ENCODE data around the gene IL1RAP. TPM values are rescaled to one million over a fixed set of nuclear protein-coding genes. Genes with fewer than 3 reads are reported as not detected.

Gene IL1RAP
- total and polyA plus RNA-seq, 2 experiments from 2014 or later: 14.6 to 46.5 TPM

GRCh38 chr3:190581041-190581541 lies 67.2 kb downstream of the IL1RAP start:
- Histone ChIP-seq H2AFZ (no peak overlapping the region), H3K9me3 (ENCODE audit: low read depth) (no peaks in the 10 kb centered on the region), H3K36me3 (replicated peaks; ENCODE audit: insufficient read depth, low read depth) (no peaks in the 10 kb centered on the region), H3K27ac (no peak overlapping the region), H3K4me2 (no peak overlapping the region), H3K9me2 (replicated peaks; ENCODE audit: insufficient read depth) (no peaks in the 10 kb centered on the region), H3K79me2 (no peaks in the 10 kb centered on the region), H4K20me1 (ENCODE audit: insufficient read depth, poor library complexity, severe bottlenecking) (no peaks in the 10 kb centered on the region), H3K4me3 (no peak overlapping the region), H3K4me1 (ENCODE audit: insufficient read depth) (no peaks in the 10 kb centered on the region), H3K27me3 (no peaks in the 10 kb centered on the region)
- no peak for DNase-seq (ENCODE audit: low spot score)
- TF ChIP-seq CTCF (IDR thresholded peaks at IDR 0.05; ENCODE audit: poor library complexity): no peak
- no peak for TF ChIP-seq EZH2 (IDR thresholded peaks at IDR 0.05; ENCODE audit: borderline replicate concordance)
- no peak for TF ChIP-seq EZH2phosphoT487 (IDR thresholded peaks at IDR 0.05; ENCODE audit: low read depth, severe bottlenecking, unreplicated experiment)
- 64% methylated on average over 5 of the region's 5 CpGs for WGBS (ENCODE audit: low lambda C conversion rate, missing lambda C conversion rate)

- TF ChIP-seq CTCF (IDR thresholded peaks at IDR 0.05; ENCODE audit: poor library complexity) (no peak), EZH2 (IDR thresholded peaks at IDR 0.05; ENCODE audit: borderline replicate concordance) (no peak), EZH2phosphoT487 (IDR thresholded peaks at IDR 0.05; ENCODE audit: low read depth, severe bottlenecking, unreplicated experiment) (no peak)
- Histone ChIP-seq H3K36me3 (replicated peaks; ENCODE audit: insufficient read depth, low read depth) (no peaks in the 10 kb centered on the region), H2AFZ (no peak overlapping the region), H4K20me1 (ENCODE audit: insufficient read depth, poor library complexity, severe bottlenecking) (no peaks in the 10 kb centered on the region), H3K4me1 (ENCODE audit: insufficient read depth) (no peaks in the 10 kb centered on the region), H3K4me2 (no peak overlapping the region), H3K27ac (no peak overlapping the region), H3K9me2 (replicated peaks; ENCODE audit: insufficient read depth) (no peaks in the 10 kb centered on the region), H3K4me3 (no peak overlapping the region), H3K27me3 (no peaks in the 10 kb centered on the region), H3K79me2 (no peaks in the 10 kb centered on the region), H3K9me3 (ENCODE audit: low read depth) (no peaks in the 10 kb centered on the region)
- no peak for DNase-seq (ENCODE audit: low spot score)
- 98% methylated on average over 2 of the region's 2 CpGs for WGBS (ENCODE audit: low lambda C conversion rate, missing lambda C conversion rate)
Measured at GRCh38 chr3:190582667-190583066, 68.8 kb downstream of the IL1RAP start.

GRCh38 chr3:190585805-190586630 lies 72.1 kb downstream of the IL1RAP start:
- H3K4me3 ChIP-seq: no peak overlapping the region
- no peaks in the 10 kb centered on the region for H3K36me3 ChIP-seq (replicated peaks; ENCODE audit: insufficient read depth, low read depth)
- H3K9me2 ChIP-seq (replicated peaks; ENCODE audit: insufficient read depth): no peaks in the 10 kb centered on the region
- H3K27me3 ChIP-seq: no peaks in the 10 kb centered on the region
- H3K4me2 ChIP-seq: no peak overlapping the region
- peak; percentile 70 for DNase-seq (ENCODE audit: low spot score)
- H3K4me1 ChIP-seq (ENCODE audit: insufficient read depth): no peaks in the 10 kb centered on the region
- H4K20me1 ChIP-seq (ENCODE audit: insufficient read depth, poor library complexity, severe bottlenecking): no peaks in the 10 kb centered on the region
- H2AFZ ChIP-seq: no peak overlapping the region
- 65% methylated on average over 6 of the region's 6 CpGs for WGBS (ENCODE audit: low lambda C conversion rate, missing lambda C conversion rate)
- H3K9me3 ChIP-seq (ENCODE audit: low read depth): no peaks in the 10 kb centered on the region
- TF ChIP-seq EZH2 (IDR thresholded peaks at IDR 0.05; ENCODE audit: borderline replicate concordance) (no peak), CTCF (IDR thresholded peaks at IDR 0.05; ENCODE audit: poor library complexity) (no peak), EZH2phosphoT487 (IDR thresholded peaks at IDR 0.05; ENCODE audit: low read depth, severe bottlenecking, unreplicated experiment) (no peak)
- H3K79me2 ChIP-seq: no peaks in the 10 kb centered on the region
- peak overlapping the region; percentile 60 for H3K27ac ChIP-seq

All from hepatocyte (in vitro differentiated cells).